IMR-90 (cell line): ENCODE measurements around the gene SLC29A3. TPM values are rescaled to one million over a fixed set of nuclear protein-coding genes. Genes with fewer than 3 reads are reported as not detected.

Experiments used
- ATAC-seq: fragments of 200-7000 bp; cut with Tn5 transposase; 2 replicates; pipeline ENCODE4 v1.9.1; 2020; ENCODE audit warnings: low read depth, mild to moderate bottlenecking, moderate library complexity
- BruUV-seq: library from RNA; stranded (reverse); fragments of 400-500 nt; replicated peaks from 2 replicates; lab custom pipeline; 2021; lab: Mats Ljungman, UMichigan
- CTCF ChIA-PET: fragments of 300-600 bp; formaldehyde crosslinking; extraction: SDS; loops from one replicate; lab custom pipeline; 2021; ENCODE audit warnings: antibody characterized with exemption; lab: Yijun Ruan, JAX
- POLR2A ChIA-PET: fragments of 300-600 bp; sonication (Branson Sonifier 250); formaldehyde crosslinking; loops from one replicate; lab custom pipeline; 2022; ENCODE audit warnings: antibody characterized with exemption; ENCODE audit not compliant: unreplicated experiment; lab: Charles Lee
- DNase-seq: peaks from one replicate; pipeline ENCODE4 v3.0.0; 2013
- H2AFZ ChIP-seq: replicated peaks from 2 replicates; pipeline ENCODE3; 2013; ENCODE audit warnings: low read length, mild to moderate bottlenecking; ENCODE audit not compliant: poor library complexity
- H2AK5ac ChIP-seq: 2 replicates; pipeline ENCODE4 v1.6.1; 2013; ENCODE audit warnings: low read depth, low read length, inconsistent platforms
- H2AK9ac ChIP-seq: replicated peaks from 2 replicates; pipeline ENCODE3; 2013; ENCODE audit warnings: mild to moderate bottlenecking, low read depth, low read length, moderate library complexity; ENCODE audit not compliant: poor library complexity
- H2BK120ac ChIP-seq: 2 replicates; pipeline ENCODE4 v1.6.1; 2013; ENCODE audit warnings: low read depth, low read length, inconsistent platforms
- H2BK15ac ChIP-seq: 3 replicates; pipeline ENCODE4 v1.6.1; 2013; ENCODE audit warnings: low read depth, low read length, inconsistent platforms
- H2BK20ac ChIP-seq: 2 replicates; pipeline ENCODE4 v1.6.1; 2013; ENCODE audit warnings: low read depth, mild to moderate bottlenecking, inconsistent platforms, low read length, moderate library complexity
- H2BK5ac ChIP-seq: 2 replicates; pipeline ENCODE4 v1.6.1; 2013; ENCODE audit warnings: mild to moderate bottlenecking, low read depth, low read length, inconsistent platforms; ENCODE audit not compliant: poor library complexity, severe bottlenecking
- H3K14ac ChIP-seq: replicated peaks from 2 replicates; pipeline ENCODE4 v1.6.1; 2013; ENCODE audit warnings: low read depth, low read length, inconsistent platforms
- H3K18ac ChIP-seq: 2 replicates; pipeline ENCODE4 v1.6.1; 2013; ENCODE audit warnings: low read depth, low read length, control low read depth
- H3K23ac ChIP-seq: 2 replicates; pipeline ENCODE4 v1.6.1; 2013; ENCODE audit warnings: low read depth, low read length, inconsistent platforms
- H3K27ac ChIP-seq: 2 replicates; pipeline ENCODE4 v1.5.1; 2013; ENCODE audit warnings: mild to moderate bottlenecking, control low read depth, low read length; ENCODE audit not compliant: insufficient read depth
- H3K27me3 ChIP-seq: 2 replicates; pipeline ENCODE4 v1.6.1; 2013; ENCODE audit warnings: low read length; ENCODE audit not compliant: control insufficient read depth, insufficient read depth
- H3K36me3 ChIP-seq: 2 replicates; pipeline ENCODE4 v1.6.1; 2013; ENCODE audit warnings: low read length, mixed read lengths; ENCODE audit not compliant: control insufficient read depth, insufficient read depth
- H3K4ac ChIP-seq: 2 replicates; pipeline ENCODE4 v1.6.1; 2013; ENCODE audit warnings: low read depth, low read length, inconsistent platforms
- H3K4me1 ChIP-seq: 2 replicates; pipeline ENCODE4 v1.6.1; 2013; ENCODE audit warnings: low read length, mixed read lengths; ENCODE audit not compliant: control insufficient read depth, insufficient read depth
- H3K4me2 ChIP-seq: 2 replicates; pipeline ENCODE4 v1.6.1; 2013; ENCODE audit warnings: low read depth, mild to moderate bottlenecking, control low read depth, low read length, moderate library complexity
- H3K4me3 ChIP-seq: 2 replicates; pipeline ENCODE4 v1.5.1; 2013; ENCODE audit warnings: low read depth, mild to moderate bottlenecking, control low read depth, low read length, moderate library complexity; ENCODE audit not compliant: insufficient read depth
- H3K56ac ChIP-seq: 2 replicates; pipeline ENCODE4 v1.6.1; 2013; ENCODE audit warnings: low read length, inconsistent platforms; ENCODE audit not compliant: insufficient read depth; ENCODE audit errors: extremely low read depth
- H3K79me1 ChIP-seq, 2 experiments: 2 replicates each; pipeline ENCODE4 v1.6.1; 2013; ENCODE audit warnings: low read length in 2 of 2, inconsistent platforms in 1 of 2, low read depth in 1 of 2
- H3K9ac ChIP-seq: 2 replicates; pipeline ENCODE4 v1.6.1; 2013; ENCODE audit warnings: low read depth, low read length, control low read depth
- H3K9me1 ChIP-seq: 2 replicates; pipeline ENCODE4 v1.6.1; 2013; ENCODE audit warnings: low read length, inconsistent platforms; ENCODE audit not compliant: insufficient read depth
- H3K9me3 ChIP-seq: 2 replicates; pipeline ENCODE4 v1.6.1; 2013; ENCODE audit warnings: low read length; ENCODE audit not compliant: control insufficient read depth, insufficient read depth
- H4K20me1 ChIP-seq: 2 replicates; pipeline ENCODE4 v1.6.1; 2013; ENCODE audit warnings: low read length, inconsistent platforms; ENCODE audit not compliant: insufficient read depth
- H4K5ac ChIP-seq: 2 replicates; pipeline ENCODE4 v1.6.1; 2013; ENCODE audit warnings: mild to moderate bottlenecking, low read depth, low read length, control low read depth
- H4K8ac ChIP-seq, 2 experiments: 2 replicates each; pipeline ENCODE4 v1.6.1; 2013; ENCODE audit warnings: low read depth in 2 of 2, low read length in 2 of 2, control low read depth in 1 of 2, inconsistent platforms in 1 of 2
- H4K91ac ChIP-seq: 2 replicates; pipeline ENCODE4 v1.6.1; 2013; ENCODE audit warnings: low read depth, low read length, inconsistent platforms; ENCODE audit not compliant: insufficient read depth
- BHLHE40 ChIP-seq: fragments of 150-350 bp; IDR thresholded peaks from 2 replicates; pipeline ENCODE4 v1.6.1; 2016; ENCODE audit warnings: mild to moderate bottlenecking, low read depth, low read length
- CEBPB ChIP-seq: IDR thresholded peaks from 2 replicates; pipeline ENCODE4 v1.6.1; 2012; ENCODE audit warnings: low read depth, low read length, improper control_type of control experiment
- CHD1 ChIP-seq: IDR thresholded peaks from 2 replicates; pipeline ENCODE4 v1.6.1; 2012; ENCODE audit warnings: low read depth, low read length, improper control_type of control experiment
- ELK1 ChIP-seq: fragments of 150-350 bp; IDR thresholded peaks from 2 replicates; pipeline ENCODE4 v1.6.1; 2016; ENCODE audit warnings: low read depth, mild to moderate bottlenecking, low read length, moderate library complexity, borderline replicate concordance
- FOS ChIP-seq: fragments of 150-350 bp; IDR thresholded peaks from 2 replicates; pipeline ENCODE4 v1.6.1; 2016; ENCODE audit warnings: low read depth, low read length
- MAFK ChIP-seq: IDR thresholded peaks from 2 replicates; pipeline ENCODE4 v1.6.1; 2012; ENCODE audit warnings: low read depth, low read length, improper control_type of control experiment
- MAZ ChIP-seq: IDR thresholded peaks from 2 replicates; pipeline ENCODE4 v1.6.1; 2012; ENCODE audit warnings: low read depth, mild to moderate bottlenecking, low read length, improper control_type of control experiment, moderate library complexity, borderline replicate concordance
- MXI1 ChIP-seq: IDR thresholded peaks from 2 replicates; pipeline ENCODE4 v1.6.1; 2012; ENCODE audit warnings: low read depth, mild to moderate bottlenecking, low read length, moderate library complexity, borderline replicate concordance
- NFE2L2 ChIP-seq: fragments of 150-350 bp; IDR thresholded peaks from 2 replicates; pipeline ENCODE4 v1.6.1; 2016; ENCODE audit warnings: low read depth, mild to moderate bottlenecking, low read length
- POLR2A ChIP-seq: IDR thresholded peaks from 2 replicates; pipeline ENCODE4 v1.6.1; 2012; ENCODE audit warnings: mild to moderate bottlenecking, low read depth, low read length
- RAD21 ChIP-seq: IDR thresholded peaks from 2 replicates; pipeline ENCODE4 v1.6.1; 2012; ENCODE audit warnings: low read length, improper control_type of control experiment
- RCOR1 ChIP-seq: IDR thresholded peaks from 2 replicates; pipeline ENCODE4 v1.6.1; 2012; ENCODE audit warnings: mild to moderate bottlenecking, low read length, improper control_type of control experiment; ENCODE audit not compliant: insufficient replicate concordance
- RFX5 ChIP-seq: IDR thresholded peaks from 2 replicates; pipeline ENCODE4 v1.8.0; 2012; ENCODE audit warnings: low read depth, mild to moderate bottlenecking, low read length, moderate library complexity
- SMC3 ChIP-seq: fragments of 150-350 bp; IDR thresholded peaks from 2 replicates; pipeline ENCODE4 v1.6.1; 2016; ENCODE audit warnings: low read depth, mild to moderate bottlenecking, antibody characterized with exemption, low read length, moderate library complexity
- USF2 ChIP-seq: fragments of 150-350 bp; IDR thresholded peaks from 2 replicates; pipeline ENCODE4 v1.6.1; 2017; ENCODE audit warnings: mild to moderate bottlenecking, antibody characterized with exemption, low read length, low read depth
- WGBS, 2 experiments: methylation state at CpG; one replicate each; pipeline versions ENCODE4 v1.1.5 to v1.1.7; 2013; ENCODE audit warnings: missing lambda C conversion rate in 2 of 2; ENCODE audit not compliant: insufficient read length in 1 of 2; ENCODE audit errors: extremely low coverage in 2 of 2; 5-methylcytosine and 5-hydroxymethylcytosine counted together
- dilution Hi-C: fragments of 300-500 bp; cut with HindIII; formaldehyde crosslinking; loops from one replicate; pipeline ENCODE4 v1.14.3; 2018; ENCODE audit warnings: low sequenced_read_pairs; ENCODE audit not compliant: unreplicated experiment
- in situ Hi-C: fragments of 300-500 bp; cut with MboI; formaldehyde crosslinking; loops from 3 replicates; pipeline ENCODE4 v1.14.3; 2019; ENCODE audit warnings: low sequenced_read_pairs, inconsistent platforms, mixed read lengths
- intact Hi-C: fragments of 100-400 bp; cut with micrococcal nuclease; formaldehyde crosslinking; loops from 2 replicates; pipeline ENCODE4 v1.10.0; 2022
- polyA plus RNA-seq, 3 experiments: library from polyadenylated mRNA; depleted of rRNA; stranded (reverse); fragments of >200 nt; gene quantifications; 2 replicates each; pipeline ENCODE4 v1.2.3, GENCODE V29; 2012; ENCODE audit warnings: low replicate concordance in 1 of 3
- total RNA-seq: library from RNA; depleted of rRNA; stranded (reverse); fragments of >200 nt; gene quantifications from 2 replicates; pipeline ENCODE4 v1.2.3, GENCODE V29; 2012
- TF ChIP-seq, protein P1 (sequence below): conservative IDR thresholded peaks from 2 replicates; pipeline ENCODE4 v1.5.1; 2012; ENCODE audit warnings: mild to moderate bottlenecking, low read depth, low read length, improper control_type of control experiment

SLC29A3 gene
- total and polyA plus RNA-seq, 2 of the 4 experiments (the other 2 are of a cell fraction), result 0.72 to 3.0 TPM

- no peaks in the 10 kb centered on the region; the same call in 1 of the 2 replicates for H3K36me3 ChIP-seq
- no peaks in the 10 kb centered on the region for H4K20me1 ChIP-seq
- TF ChIP-seq NFE2L2 (no peak), ELK1 (no peak), CHD1 (no peak), BHLHE40 (no peak), FOS (no peak), RCOR1 (no peak), SMC3 (no peak), MAFK (no peak), CEBPB (no peak), RFX5 (no peak), RAD21 (no peak), POLR2A (no peak), MAZ (no peak), USF2 (no peak), MXI1 (no peak)
- TF ChIP-seq, protein P1, sequence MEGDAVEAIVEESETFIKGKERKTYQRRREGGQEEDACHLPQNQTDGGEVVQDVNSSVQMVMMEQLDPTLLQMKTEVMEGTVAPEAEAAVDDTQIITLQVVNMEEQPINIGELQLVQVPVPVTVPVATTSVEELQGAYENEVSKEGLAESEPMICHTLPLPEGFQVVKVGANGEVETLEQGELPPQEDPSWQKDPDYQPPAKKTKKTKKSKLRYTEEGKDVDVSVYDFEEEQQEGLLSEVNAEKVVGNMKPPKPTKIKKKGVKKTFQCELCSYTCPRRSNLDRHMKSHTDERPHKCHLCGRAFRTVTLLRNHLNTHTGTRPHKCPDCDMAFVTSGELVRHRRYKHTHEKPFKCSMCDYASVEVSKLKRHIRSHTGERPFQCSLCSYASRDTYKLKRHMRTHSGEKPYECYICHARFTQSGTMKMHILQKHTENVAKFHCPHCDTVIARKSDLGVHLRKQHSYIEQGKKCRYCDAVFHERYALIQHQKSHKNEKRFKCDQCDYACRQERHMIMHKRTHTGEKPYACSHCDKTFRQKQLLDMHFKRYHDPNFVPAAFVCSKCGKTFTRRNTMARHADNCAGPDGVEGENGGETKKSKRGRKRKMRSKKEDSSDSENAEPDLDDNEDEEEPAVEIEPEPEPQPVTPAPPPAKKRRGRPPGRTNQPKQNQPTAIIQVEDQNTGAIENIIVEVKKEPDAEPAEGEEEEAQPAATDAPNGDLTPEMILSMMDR, result no peak
- H2AK9ac ChIP-seq, result no peak overlapping the region
- H2BK120ac ChIP-seq, result no peak overlapping the region
- CTCF ChIA-PET, result no interaction called here
- no peak overlapping the region for H2BK5ac ChIP-seq
- H3K9me1 ChIP-seq, result no peaks in the 10 kb centered on the region
- no peak overlapping the region for H3K23ac ChIP-seq
- POLR2A ChIA-PET, result no interaction called here
- intact Hi-C loops (no loop called here), in situ Hi-C loops (no loop called here), dilution Hi-C loops (no loop called here)
- no peaks in the 10 kb centered on the region for H3K27me3 ChIP-seq
- H3K18ac ChIP-seq, result no peak overlapping the region
- no peak overlapping the region for H2AFZ ChIP-seq
- H3K4me1 ChIP-seq, result peaks cover 9% of the 10 kb centered on the region; the same call in 1 of the 2 replicates
- H4K8ac ChIP-seq, result no peak overlapping the region
- H3K14ac ChIP-seq, result no peak overlapping the region
- H3K9me3 ChIP-seq, result no peaks in the 10 kb centered on the region
- H3K4ac ChIP-seq, result no peak overlapping the region
- no peak overlapping the region for H2BK15ac ChIP-seq
- no peak overlapping the region for H4K91ac ChIP-seq
- H3K27ac ChIP-seq, result no peak overlapping the region; the same call in 1 of the 2 replicates
- H3K9ac ChIP-seq, result no peak overlapping the region
- H3K4me2 ChIP-seq, result no peak overlapping the region; the same call in 1 of the 2 replicates
- BruUV-seq, result no TSS peak
- H4K5ac ChIP-seq, result no peak overlapping the region
- ATAC-seq (no peak), DNase-seq (no peak)
- H2BK20ac ChIP-seq, result no peak overlapping the region
- no peak overlapping the region for H3K56ac ChIP-seq
- H3K79me1 ChIP-seq, result no peaks in the 10 kb centered on the region
- no peak overlapping the region for H3K4me3 ChIP-seq
- no peak overlapping the region for H2AK5ac ChIP-seq
- WGBS, 2 experiments, result 67% methylated on average over 1 of the region's 5 CpGs; no CpG with 5 or more reads in 1 of the 2 experiments
Observed at GRCh38 chr10:71280216-71280615, 38.8 kb upstream of the SLC29A3 start.
